SU-DHL-6 (cell line): Measurements from ENCODE around the gene FAM13C.

Experiments used
- H2AFZ ChIP-seq: fragments of 200-600 bp; sonication (generic); 2 replicates; pipeline ENCODE4 v1.6.1; 2014; ENCODE audit warnings: low read depth, mild to moderate bottlenecking, moderate library complexity, mixed read lengths, antibody characterized with exemption, low read length; ENCODE audit not compliant: severe bottlenecking
- H3F3A ChIP-seq: fragments of 200-600 bp; shearing (Covaris generic); 2 replicates; pipeline ENCODE4 v1.6.0; 2016; ENCODE audit warnings: antibody characterized with exemption, mild to moderate bottlenecking; ENCODE audit not compliant: insufficient read depth
- H3K27ac ChIP-seq: fragments of 200-600 bp; sonication (generic); 2 replicates; pipeline ENCODE4 v1.5.1; 2016; ENCODE audit warnings: low read depth, mild to moderate bottlenecking, low read length, moderate library complexity, mixed read lengths
- H3K27me3 ChIP-seq: fragments of 200-600 bp; sonication (generic), shearing (Covaris generic); 2 replicates; pipeline ENCODE4 v1.6.0; 2014; ENCODE audit warnings: mild to moderate bottlenecking, low read length
- H3K36me3 ChIP-seq: fragments of 200-600 bp; sonication (generic); 2 replicates; pipeline ENCODE4 v1.6.1; 2014; ENCODE audit warnings: mild to moderate bottlenecking, low read length, mixed read lengths
- H3K4me2 ChIP-seq: fragments of 300-600, 200-600 bp; shearing (Covaris generic), sonication (generic); 2 replicates; pipeline ENCODE4 v1.6.0; 2014; ENCODE audit warnings: low read length, low read depth, mild to moderate bottlenecking; ENCODE audit not compliant: poor library complexity, severe bottlenecking
- H3K4me3 ChIP-seq: fragments of 200-600 bp; sonication (generic); 2 replicates; pipeline ENCODE4 v1.5.1; 2014; ENCODE audit warnings: antibody characterized with exemption, low read length, mild to moderate bottlenecking, mixed read lengths; ENCODE audit not compliant: insufficient read depth, poor library complexity, severe bottlenecking
- H3K79me2 ChIP-seq: fragments of 200-600 bp; sonication (generic); 2 replicates; pipeline ENCODE4 v1.6.1; 2014; ENCODE audit warnings: mild to moderate bottlenecking, low read length, moderate library complexity; ENCODE audit not compliant: insufficient read depth
- H3K9ac ChIP-seq: fragments of 200-600 bp; sonication (generic); 2 replicates; pipeline ENCODE4 v1.7.0; 2014; ENCODE audit warnings: mild to moderate bottlenecking, low read length
- H3K9me2 ChIP-seq: fragments of 200-600 bp; sonication (generic); replicated peaks from 2 replicates; pipeline ENCODE4 v1.6.1; 2014; ENCODE audit warnings: low read length; ENCODE audit not compliant: insufficient read depth
- H3K9me3 ChIP-seq: fragments of 200-600 bp; sonication (generic); 2 replicates; pipeline ENCODE4 v1.6.1; 2014; ENCODE audit warnings: low read length, mixed read lengths; ENCODE audit not compliant: insufficient read depth
- H4K20me1 ChIP-seq: fragments of 200-600 bp; sonication (generic); 2 replicates; pipeline ENCODE4 v1.6.1; 2014; ENCODE audit warnings: low read depth, mild to moderate bottlenecking, antibody characterized with exemption, low read length, moderate library complexity, mixed read lengths
- CTCF ChIP-seq: fragments of 200-600 bp; sonication (generic); IDR thresholded peaks from one replicate; pipeline ENCODE4 v1.5.1; 2017; ENCODE audit warnings: antibody characterized with exemption, mild to moderate bottlenecking, low read length, moderate library complexity; ENCODE audit not compliant: insufficient read depth, poor library complexity, severe bottlenecking
- EZH2phosphoT487 ChIP-seq: fragments of 200-600 bp; sonication (generic), shearing (Covaris generic); conservative IDR thresholded peaks from 2 replicates; pipeline ENCODE4 v1.6.1; 2018; ENCODE audit warnings: mild to moderate bottlenecking, antibody characterized with exemption, low read length, moderate library complexity, mixed read lengths

FAM13C gene

DNA sequence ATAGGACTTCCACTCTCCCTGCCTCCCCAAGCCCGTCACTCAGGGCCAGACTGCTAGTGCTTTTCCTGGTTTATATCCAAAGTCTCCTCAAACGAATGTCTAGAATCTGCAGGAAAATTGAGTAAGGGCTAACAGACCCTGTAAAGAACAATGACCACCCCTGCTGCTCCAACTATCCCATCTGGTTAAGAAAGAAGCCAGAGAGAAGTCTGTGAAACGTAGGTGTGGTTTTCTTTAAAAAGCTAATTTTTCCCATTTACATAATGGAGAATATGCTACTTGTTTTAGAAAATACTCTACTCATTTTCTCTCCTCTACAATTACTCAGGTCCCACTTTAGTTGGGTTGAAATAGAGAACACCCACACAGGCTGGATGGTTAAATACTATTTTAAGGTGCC is 72.5 kb downstream of the FAM13C start:
- Histone ChIP-seq H3F3A (no peaks in the 10 kb centered on the region), H3K4me2 (no peak overlapping the region), H2AFZ (no peak overlapping the region), H3K9me2 (no peaks in the 10 kb centered on the region), H4K20me1 (no peaks in the 10 kb centered on the region), H3K9me3 (no peaks in the 10 kb centered on the region), H3K4me3 (no peak overlapping the region), H3K36me3 (no peaks in the 10 kb centered on the region), H3K9ac (no peak overlapping the region), H3K79me2 (no peaks in the 10 kb centered on the region), H3K27ac (no peak overlapping the region), H3K27me3 (no peaks in the 10 kb centered on the region)
- TF ChIP-seq CTCF: no peak
- no peak for TF ChIP-seq EZH2phosphoT487

GRCh38 chr10:59287587-59288255 is 74.6 kb downstream of the FAM13C start:
- Histone ChIP-seq H3K9ac (no peak overlapping the region), H3K79me2 (no peaks in the 10 kb centered on the region), H3K9me2 (no peaks in the 10 kb centered on the region), H3K9me3 (no peaks in the 10 kb centered on the region), H2AFZ (no peak overlapping the region), H3K27ac (no peak overlapping the region), H3F3A (no peaks in the 10 kb centered on the region), H4K20me1 (no peaks in the 10 kb centered on the region), H3K4me3 (no peak overlapping the region), H3K4me2 (no peak overlapping the region), H3K27me3 (no peaks in the 10 kb centered on the region), H3K36me3 (no peaks in the 10 kb centered on the region)
- TF ChIP-seq EZH2phosphoT487 (no peak), CTCF (no peak)

DNA sequence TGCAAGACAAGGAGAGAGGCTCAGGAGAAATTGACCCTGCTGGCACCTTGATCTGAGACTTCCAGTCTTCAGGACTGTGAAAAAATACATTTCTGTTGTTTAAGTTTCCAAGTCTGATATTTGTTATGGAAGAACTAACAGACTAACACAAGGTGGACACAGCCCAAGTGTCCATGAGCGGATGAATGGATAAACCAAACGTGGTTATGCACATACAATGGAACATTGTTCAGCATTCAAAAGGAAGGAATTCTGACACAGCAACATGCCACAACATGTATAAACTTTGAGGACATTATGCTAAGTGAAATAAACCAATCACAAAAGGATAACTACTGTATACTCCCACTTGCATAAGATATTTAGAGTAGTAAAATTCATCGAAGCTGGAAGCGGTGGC is 76.5 kb downstream of the FAM13C start:
- no peaks in the 10 kb centered on the region for H3K79me2 ChIP-seq
- no peak overlapping the region for H3K4me3 ChIP-seq
- H3K9ac ChIP-seq: no peak overlapping the region
- H3K27me3 ChIP-seq: no peaks in the 10 kb centered on the region
- no peak overlapping the region for H2AFZ ChIP-seq
- TF ChIP-seq EZH2phosphoT487 (no peak), CTCF (no peak)
- no peaks in the 10 kb centered on the region for H3K9me2 ChIP-seq
- no peaks in the 10 kb centered on the region for H4K20me1 ChIP-seq
- no peaks in the 10 kb centered on the region for H3F3A ChIP-seq
- H3K4me2 ChIP-seq: no peak overlapping the region
- no peak overlapping the region for H3K27ac ChIP-seq
- no peaks in the 10 kb centered on the region for H3K36me3 ChIP-seq
- no peaks in the 10 kb centered on the region for H3K9me3 ChIP-seq
